Endothelial cell of umbilical vein (primary cell): ENCODE data around the gene SYT8. TPM values are rescaled to one million over a fixed set of nuclear protein-coding genes. Genes with fewer than 3 reads are reported as not detected.
A peak's percentile ranks its signal among the peaks of the same experiment; 100 is the strongest.

Experiments used
- BruUV-seq: library from RNA; stranded (reverse); fragments of 400-500 nt; replicated peaks from 2 replicates; lab custom pipeline; 2021; lab: Mats Ljungman, UMichigan
- CTCF ChIA-PET: fragments of 300-600, 350-600 bp; sonication (Branson Sonifier 250); formaldehyde crosslinking; loops from one replicate; lab custom pipeline; 2021; ENCODE audit warnings: antibody characterized with exemption, inconsistent platforms; lab: Charles Lee
- POLR2A ChIA-PET: fragments of 300-600, 350-600 bp; sonication (Branson Sonifier 250); formaldehyde crosslinking; loops from one replicate; lab custom pipeline; 2021; ENCODE audit warnings: antibody characterized with exemption, inconsistent platforms; lab: Charles Lee
- DNase-seq: peaks from one replicate; pipeline ENCODE4 v3.0.0-alpha.2; 2011; ENCODE audit warnings: low read depth, low spot score
- FAIRE-seq: peaks from 2 replicates; lab custom pipeline; 2011; peaks lifted over from hg19 to GRCh38; lab: Jason Lieb, UNC
- H2AFZ ChIP-seq: 2 replicates; pipeline ENCODE4 v1.6.0; 2012; ENCODE audit warnings: low read depth, low read length, control low read depth, inconsistent platforms
- H3K27ac ChIP-seq: 2 replicates; pipeline ENCODE4 v1.5.1; 2011; ENCODE audit warnings: low read depth, mild to moderate bottlenecking, control low read depth, low read length, moderate library complexity; ENCODE audit not compliant: insufficient read depth
- H3K27me3 ChIP-seq, 2 experiments: 2 replicates each; pipeline versions ENCODE4 v1.6.0 to v1.6.1; 2011; ENCODE audit warnings: low read length in 2 of 2, mixed read lengths in 1 of 2; ENCODE audit not compliant: control insufficient read depth in 2 of 2, insufficient read depth in 2 of 2
- H3K36me3 ChIP-seq, 2 experiments: 2 replicates in 1 of 2; 3 replicates in 1 of 2; pipeline ENCODE4 v1.5.1; 2011; ENCODE audit warnings: low read length in 2 of 2, mild to moderate bottlenecking in 1 of 2, moderate library complexity in 1 of 2; ENCODE audit not compliant: control insufficient read depth in 2 of 2, insufficient read depth in 2 of 2; ENCODE audit errors: extremely low read depth in 1 of 2
- H3K4me1 ChIP-seq: 3 replicates; pipeline ENCODE4 v1.5.1; 2011; ENCODE audit warnings: mild to moderate bottlenecking, low read length; ENCODE audit not compliant: control insufficient read depth, insufficient read depth; ENCODE audit errors: extremely low read depth
- H3K4me2 ChIP-seq: 2 replicates; pipeline ENCODE4 v1.6.1; 2011; ENCODE audit warnings: low read length, control low read depth, mixed read lengths; ENCODE audit not compliant: insufficient read depth
- H3K4me3 ChIP-seq, 3 experiments: fragments of 200-600 bp in 1 of 3; sonication (generic), shearing (Covaris generic) in 1 of 3; replicated peaks in 1 of 3; 2 replicates each; pipeline ENCODE4 v1.5.1; 2011 to 2016; ENCODE audit warnings: control low read depth in 3 of 3, low read length in 3 of 3, mild to moderate bottlenecking in 2 of 3, inconsistent platforms in 1 of 3, low read depth in 1 of 3, moderate library complexity in 1 of 3; ENCODE audit not compliant: insufficient read depth in 1 of 3
- H3K79me2 ChIP-seq: 2 replicates; pipeline ENCODE4 v1.6.0; 2012; ENCODE audit warnings: low read length, inconsistent platforms; ENCODE audit not compliant: control insufficient read depth, insufficient read depth
- H3K9ac ChIP-seq: replicated peaks from 2 replicates; pipeline ENCODE3; 2011; ENCODE audit warnings: low read length, control low read depth; ENCODE audit not compliant: insufficient read depth; ENCODE audit errors: extremely low read depth
- H3K9me1 ChIP-seq: replicated peaks from 3 replicates; pipeline ENCODE4 v1.6.0; 2011; ENCODE audit warnings: mild to moderate bottlenecking, low read length; ENCODE audit not compliant: control insufficient read depth, insufficient read depth; ENCODE audit errors: extremely low read depth
- H3K9me3 ChIP-seq: replicated peaks from 2 replicates; pipeline ENCODE4 v1.5.1; 2012; ENCODE audit warnings: low read length, inconsistent platforms; ENCODE audit not compliant: control insufficient read depth, insufficient read depth
- H4K20me1 ChIP-seq: replicated peaks from 2 replicates; pipeline ENCODE3; 2011; ENCODE audit warnings: mild to moderate bottlenecking, low read length; ENCODE audit not compliant: control insufficient read depth, insufficient read depth; ENCODE audit errors: extremely low read depth
- CTCF ChIP-seq, 2 donors: IDR thresholded peaks; 1 replicate in 1 of 2; 2 replicates in 1 of 2; pipeline ENCODE4 v1.5.1; 2011; ENCODE audit warnings: low read length in 2 of 2, mild to moderate bottlenecking in 2 of 2, moderate library complexity in 2 of 2, control low read depth in 1 of 2, inconsistent platforms in 1 of 2, low read depth in 1 of 2; ENCODE audit not compliant: insufficient read depth in 1 of 2; ENCODE audit errors: extremely low read depth in 1 of 2
- EZH2 ChIP-seq: IDR thresholded peaks from 2 replicates; pipeline ENCODE4 v1.6.1; 2012; ENCODE audit warnings: borderline replicate concordance, low read depth, mild to moderate bottlenecking, moderate library complexity, low read length, inconsistent platforms; ENCODE audit not compliant: severe bottlenecking
- FOS ChIP-seq: IDR thresholded peaks from 2 replicates; pipeline ENCODE4 v1.6.1; 2011; ENCODE audit warnings: mild to moderate bottlenecking, low read length, moderate library complexity, borderline replicate concordance; ENCODE audit not compliant: insufficient read depth
- GATA2 ChIP-seq: IDR thresholded peaks from 2 replicates; pipeline ENCODE4 v1.7.0; 2011; ENCODE audit warnings: low read depth, mild to moderate bottlenecking, moderate library complexity, mixed read lengths, low read length; ENCODE audit not compliant: insufficient read length, insufficient read depth
- JUN ChIP-seq: IDR thresholded peaks from 2 replicates; pipeline ENCODE4 v1.6.1; 2011; ENCODE audit warnings: borderline replicate concordance, low read depth; ENCODE audit not compliant: insufficient read length, insufficient read depth
- MYC ChIP-seq: IDR thresholded peaks from one replicate; pipeline ENCODE4 v1.6.1; 2011; ENCODE audit warnings: mild to moderate bottlenecking, low read depth, low read length
- POLR2A ChIP-seq: IDR thresholded peaks from 2 replicates; pipeline ENCODE4 v1.6.1; 2012; ENCODE audit warnings: low read depth, mild to moderate bottlenecking, control low read depth, low read length
- POLR2AphosphoS5 ChIP-seq: IDR thresholded peaks from 2 replicates; pipeline ENCODE4 v1.6.1; 2012; ENCODE audit warnings: low read depth, mild to moderate bottlenecking, control low read depth, low read length, moderate library complexity; ENCODE audit not compliant: insufficient read depth
- dilution Hi-C: fragments of 300-500 bp; cut with MboI; formaldehyde crosslinking; loops from one replicate; pipeline ENCODE4 v1.15.0; 2019; ENCODE audit warnings: low sequenced_read_pairs; ENCODE audit not compliant: extremely low pct_ligation_motif_present
- intact Hi-C: fragments of 100-400 bp; cut with micrococcal nuclease; formaldehyde crosslinking; loops from one replicate; pipeline ENCODE4 v1.10.0; 2022
- polyA plus RNA-seq, 4 experiments: library from polyadenylated mRNA; depleted of rRNA in 3 of 4; stranded (reverse) in 3 of 4; unstranded in 1 of 4; fragments of >200 nt; gene quantifications; 2 replicates each; pipeline versions ENCODE4 v1.2.1 to v1.2.3, GENCODE V29; 2011 to 2012; ENCODE audit warnings: missing spikeins in 1 of 4
- total RNA-seq: library from RNA; stranded (reverse); gene quantifications from 2 replicates; pipeline ENCODE4 v1.2.3, GENCODE V29; 2021
- TF ChIP-seq, protein P1 (sequence below): IDR thresholded peaks from 2 replicates; pipeline ENCODE4 v1.6.1; 2011; ENCODE audit not compliant: insufficient read depth, insufficient read length

The SYT8 gene
- total and polyA plus RNA-seq, 2 donors (not counting 3 experiments of a cell fraction or from before 2014, with no cell fraction given): not detected

DNA sequence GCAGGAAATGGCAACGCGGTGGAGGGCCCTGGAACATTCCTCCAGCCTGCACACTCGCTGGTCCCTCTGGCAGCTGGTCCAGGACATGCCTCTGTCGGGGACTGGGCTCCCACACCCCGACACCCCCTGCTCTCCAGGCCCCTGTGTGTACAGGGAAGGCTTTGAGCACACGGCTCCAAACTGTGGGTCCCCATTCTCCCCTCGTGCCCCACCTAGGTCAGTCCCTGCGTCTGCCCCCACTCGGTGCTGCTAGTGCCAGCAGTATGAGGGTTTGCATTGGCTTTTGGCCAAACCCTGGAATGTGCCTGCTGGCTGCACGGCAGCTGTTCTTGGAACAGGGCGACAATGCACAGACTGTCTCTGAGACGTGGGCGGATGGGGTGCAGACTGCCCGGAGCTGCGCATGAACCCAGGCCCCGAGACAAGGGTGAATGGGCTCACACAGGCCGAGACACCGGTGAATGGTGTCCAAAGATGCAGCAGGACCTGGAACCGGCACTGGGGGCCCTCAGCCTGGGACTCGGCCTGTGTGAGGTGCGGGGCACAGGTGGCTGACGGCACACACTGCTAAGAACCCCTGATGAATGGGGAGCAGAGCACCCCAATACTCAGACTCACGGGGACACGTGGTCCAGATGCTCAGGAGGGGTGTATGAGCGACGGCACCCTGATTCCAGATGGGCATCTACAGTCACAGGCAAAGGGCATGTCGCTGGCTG, 7.5 kb upstream of the SYT8 start:
- peaks cover 3% of the 10 kb centered on the region for H3K4me1 ChIP-seq
- dilution Hi-C loops: no loop called here

More for the DNA sequence above, 7.5 kb upstream of the SYT8 start:
- ChIA-PET CTCF (interaction anchor here (1.2 to 5.4 kb wide), 6 partner anchors 55 to 174 kb away, joined by 3 to 50 read pairs (median 4); no protein-coding TSS in a partner anchor), POLR2A (no interaction called here)
- Histone ChIP-seq H4K20me1 (no peaks in the 10 kb centered on the region), H3K36me3 (no peaks in the 10 kb centered on the region), H3K9me3 (no peaks in the 10 kb centered on the region), H3K27me3 (no peaks in the 10 kb centered on the region), H3K9me1 (no peaks in the 10 kb centered on the region), H3K79me2 (no peaks in the 10 kb centered on the region), H3K4me3 (no peak overlapping the region), H3K9ac (no peak overlapping the region), H3K4me2 (no peak overlapping the region), H3K27ac (no peak overlapping the region), H2AFZ (no peak overlapping the region)
- no TSS peak for BruUV-seq
- intact Hi-C loops: no loop called here
- FAIRE-seq (peak; percentile 63), DNase-seq (peak; percentile 41)
- TF ChIP-seq POLR2A: no peak
- TF ChIP-seq, protein P1, sequence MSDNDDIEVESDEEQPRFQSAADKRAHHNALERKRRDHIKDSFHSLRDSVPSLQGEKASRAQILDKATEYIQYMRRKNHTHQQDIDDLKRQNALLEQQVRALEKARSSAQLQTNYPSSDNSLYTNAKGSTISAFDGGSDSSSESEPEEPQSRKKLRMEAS: no peak
- TF ChIP-seq POLR2AphosphoS5: no peak
- no peak for TF ChIP-seq FOS
- TF ChIP-seq EZH2: no peak
- TF ChIP-seq GATA2: no peak
- no peak for TF ChIP-seq CTCF (IDR thresholded peaks at IDR 0.05; ENCODE audit: extremely low read depth in 1 of 2, insufficient read depth in 1 of 2, low read depth in 1 of 2, low read length in 2 of 2)
- no peak for TF ChIP-seq JUN
- TF ChIP-seq MYC: no peak
